Ascending aorta (tissue), 2 donors: Measurements from ENCODE around the gene MYH9. TPM values are rescaled to one million over a fixed set of nuclear protein-coding genes. Genes with fewer than 3 reads are reported as not detected.
A peak's percentile ranks its signal among the peaks of the same experiment; 100 is the strongest.

Experiments used
- DNase-seq, 2 donors: peaks; one replicate each; pipeline ENCODE4 v3.0.0-alpha.2; 2019; ENCODE audit warnings: low spot score in 2 of 2
- H3K27ac ChIP-seq, 2 donors: fragments of 200-600 bp; sonication (generic); one replicate each; pipeline ENCODE4 v1.5.1; 2016 to 2017; ENCODE audit warnings: mild to moderate bottlenecking in 1 of 2
- H3K27me3 ChIP-seq: fragments of 200-600 bp; sonication (generic); one replicate; pipeline ENCODE4 v1.5.1; 2017
- H3K36me3 ChIP-seq, 2 donors: fragments of 200-600 bp; sonication (generic); one replicate each; pipeline ENCODE4 v1.5.1; 2016
- H3K4me1 ChIP-seq, 2 donors: fragments of 200-600 bp; sonication (generic); one replicate each; pipeline ENCODE4 v1.5.1; 2016 to 2017; ENCODE audit warnings: mild to moderate bottlenecking in 1 of 2
- H3K4me3 ChIP-seq, 2 donors: fragments of 200-600 bp; sonication (generic); one replicate each; pipeline ENCODE4 v1.5.1; 2016 to 2017; ENCODE audit warnings: mild to moderate bottlenecking in 1 of 2
- H3K9me3 ChIP-seq, 2 donors: fragments of 200-600 bp; sonication (generic); one replicate each; pipeline ENCODE4 v1.5.1; 2016
- CTCF ChIP-seq, 3 experiments: fragments of 200-600 bp in 2 of 3; fragments of 450-650 bp in 1 of 3; sonication (generic) in 2 of 3; IDR thresholded peaks; one replicate each; pipeline ENCODE4 v1.5.1; 2016 to 2019; ENCODE audit warnings: antibody characterized with exemption in 3 of 3, mild to moderate bottlenecking in 1 of 3, moderate library complexity in 1 of 3
- intact Hi-C: fragments of 100-400 bp; cut with DNase I; formaldehyde crosslinking; loops from one replicate; pipeline ENCODE4 v1.15.1; 2023
- total RNA-seq: library from RNA; depleted of rRNA; stranded (reverse); fragments of >200 nt; gene quantifications from one replicate; pipeline ENCODE4 v1.1.0, GENCODE V29; 2016

MYH9 gene
- total RNA-seq, 1 donor from 2014 or later, result 1,114 TPM

- intact Hi-C loops, result no loop called here
These were observed 141.9 kb downstream of the MYH9 start for GRCh38 chr22:36245805-36246356.

GRCh38 chr22:36244522-36245391 is 143.0 kb downstream of the MYH9 start:
- intact Hi-C loops, result no loop called here
- Histone ChIP-seq H3K36me3 (no peaks in the 10 kb centered on the region), H3K4me3 (no peak overlapping the region), H3K27ac (peak overlapping the region; percentile 55 to 77), H3K27me3 (no peaks in the 10 kb centered on the region), H3K9me3 (peaks cover 0 to 4% of the 10 kb centered on the region in 2 donors), H3K4me1 (peaks cover 4 to 17% of the 10 kb centered on the region in 2 donors)
- TF ChIP-seq CTCF (IDR thresholded peaks at IDR 0.05), result no peak
- no peak for DNase-seq

More at GRCh38 chr22:36245805-36246356, 141.9 kb downstream of the MYH9 start:
- Histone ChIP-seq H3K4me3 (no peak overlapping the region), H3K27ac (peak overlapping the region in 1 of 2 donors; percentile 55), H3K4me1 (peaks cover 4 to 17% of the 10 kb centered on the region in 2 donors), H3K27me3 (no peaks in the 10 kb centered on the region), H3K36me3 (no peaks in the 10 kb centered on the region), H3K9me3 (peaks cover 0 to 4% of the 10 kb centered on the region in 2 donors)
- DNase-seq, result no peak
- TF ChIP-seq CTCF (IDR thresholded peaks at IDR 0.05), result no peak

GRCh38 chr22:36243986-36244385 is 143.8 kb downstream of the MYH9 start:
- H3K36me3 ChIP-seq, result no peaks in the 10 kb centered on the region
- no peak for DNase-seq
- intact Hi-C loops, result no loop called here
- peak overlapping the region; percentile 55 to 77 for H3K27ac ChIP-seq
- no peak for TF ChIP-seq CTCF (IDR thresholded peaks at IDR 0.05)
- H3K27me3 ChIP-seq, result no peaks in the 10 kb centered on the region
- peaks cover 4 to 17% of the 10 kb centered on the region in 2 donors for H3K4me1 ChIP-seq
- H3K9me3 ChIP-seq, result peaks cover 0 to 2% of the 10 kb centered on the region in 2 donors
- H3K4me3 ChIP-seq, result no peak overlapping the region

GRCh38 chr22:36239401-36240171 is 148.2 kb downstream of the MYH9 start, which contains the start of gene APOL2:
TSS of gene APOL2 (minus strand) at chr22:36239527. CDS start at chr22:36233162, 6,365 bp downstream.
- no peaks in the 10 kb centered on the region for H3K27me3 ChIP-seq
- intact Hi-C loops, result loop anchor here (1.0 to 5.0 kb wide), 3 partner anchors 14 to 83 kb away; partner anchors contain the start of gene APOL1
- H3K27ac ChIP-seq, result peak within 1 kb of the TSS; percentile 86 to 90
- H3K36me3 ChIP-seq, result peaks cover 0 to 3% of the 10 kb centered on the region in 2 donors
- H3K4me1 ChIP-seq, result peaks cover 10 to 36% of the 10 kb centered on the region in 2 donors
- DNase-seq, result peak; percentile 80 to 96
- H3K9me3 ChIP-seq, result no peaks in the 10 kb centered on the region
- H3K4me3 ChIP-seq, result peak within 1 kb of the TSS; percentile 70 to 81
- TF ChIP-seq CTCF (IDR thresholded peaks at IDR 0.05), result peak; percentile 50 to 79 (median 71)

GRCh38 chr22:36239150-36239400 is 148.7 kb downstream of the MYH9 start:
- no peaks in the 10 kb centered on the region for H3K27me3 ChIP-seq
- peaks cover 8 to 32% of the 10 kb centered on the region in 2 donors for H3K4me1 ChIP-seq
- no peaks in the 10 kb centered on the region for H3K9me3 ChIP-seq
- TF ChIP-seq CTCF (IDR thresholded peaks at IDR 0.05), result no peak
- peak overlapping the region; percentile 86 to 90 for H3K27ac ChIP-seq
- no peak for DNase-seq
- intact Hi-C loops, result loop anchor here (1.0 to 5.0 kb wide), 3 partner anchors 14 to 82 kb away; partner anchors contain the start of gene APOL1
- H3K36me3 ChIP-seq, result peaks cover 0 to 3% of the 10 kb centered on the region in 2 donors
- peak overlapping the region; percentile 70 to 81 for H3K4me3 ChIP-seq
